Endothelial cell (in vitro differentiated cells): Measurements from ENCODE around the gene KSR2. TPM values are rescaled to one million over a fixed set of nuclear protein-coding genes. Genes with fewer than 3 reads are reported as not detected.

Experiments used
- DNase-seq: peaks from one replicate; pipeline ENCODE4 v3.0.0; 2021; ENCODE audit warnings: low spot score
- H3K27ac Mint-ChIP-seq: one replicate; pipeline ENCODE4 v1.8.0; 2021; ENCODE audit warnings: mixed read lengths, inconsistent platforms; ENCODE audit not compliant: unreplicated experiment
- H3K27me3 Mint-ChIP-seq: one replicate; pipeline ENCODE4 v1.8.0; 2021; ENCODE audit warnings: mild to moderate bottlenecking, moderate library complexity, mixed read lengths, inconsistent platforms; ENCODE audit not compliant: unreplicated experiment
- H3K36me3 Mint-ChIP-seq: one replicate; pipeline ENCODE4 v1.8.0; 2021; ENCODE audit warnings: mild to moderate bottlenecking, low read depth, mixed read lengths, inconsistent platforms; ENCODE audit not compliant: unreplicated experiment
- H3K4me1 Mint-ChIP-seq: one replicate; pipeline ENCODE4 v1.8.0; 2021; ENCODE audit warnings: mild to moderate bottlenecking, mixed read lengths, inconsistent platforms; ENCODE audit not compliant: unreplicated experiment
- H3K4me3 Mint-ChIP-seq: one replicate; pipeline ENCODE4 v1.8.0; 2021; ENCODE audit warnings: mild to moderate bottlenecking, mixed read lengths, inconsistent platforms; ENCODE audit not compliant: unreplicated experiment
- H3K9me3 Mint-ChIP-seq: one replicate; pipeline ENCODE4 v1.8.0; 2021; ENCODE audit warnings: mixed read lengths, inconsistent platforms; ENCODE audit not compliant: unreplicated experiment
- CTCF ChIP-seq: fragments of 200-600 bp; sonication (generic); IDR thresholded peaks from one replicate; pipeline ENCODE4 v1.5.0; 2021; ENCODE audit warnings: antibody characterized with exemption; ENCODE audit not compliant: unreplicated experiment
- total RNA-seq: library from RNA; stranded (reverse); fragmentation: NEBNext Ultra II Directional; extraction: Animal tissue kit (Norgen Biotek cat#: 25700); gene quantifications from one replicate; pipeline ENCODE4 v1.2.1, GENCODE V29; 2021; ENCODE audit not compliant: unreplicated experiment

The KSR2 gene
- total RNA-seq, 1 donor from 2014 or later: 0.05 TPM

- DNase-seq: no peak
- Mint-ChIP-seq H3K4me1 (peaks cover 2% of the 10 kb centered on the region), H3K27ac (no peak overlapping the region), H3K36me3 (peaks cover 3% of the 10 kb centered on the region), H3K27me3 (peaks cover 11% of the 10 kb centered on the region), H3K9me3 (peaks cover 8% of the 10 kb centered on the region), H3K4me3 (peak overlapping the region; percentile 84)
- TF ChIP-seq CTCF: no peak
These were observed 520 bp downstream of the KSR2 start for GRCh38 chr12:117968151-117968789.

GRCh38 chr12:117967512-117967911 lies 1.3 kb downstream of the KSR2 start:
- Mint-ChIP-seq H3K4me1 (peaks cover 2% of the 10 kb centered on the region), H3K36me3 (peaks cover 3% of the 10 kb centered on the region), H3K27ac (no peak overlapping the region), H3K27me3 (peaks cover 11% of the 10 kb centered on the region), H3K4me3 (no peak overlapping the region), H3K9me3 (peaks cover 4% of the 10 kb centered on the region)
- no peak for DNase-seq
- TF ChIP-seq CTCF: no peak

DNA sequence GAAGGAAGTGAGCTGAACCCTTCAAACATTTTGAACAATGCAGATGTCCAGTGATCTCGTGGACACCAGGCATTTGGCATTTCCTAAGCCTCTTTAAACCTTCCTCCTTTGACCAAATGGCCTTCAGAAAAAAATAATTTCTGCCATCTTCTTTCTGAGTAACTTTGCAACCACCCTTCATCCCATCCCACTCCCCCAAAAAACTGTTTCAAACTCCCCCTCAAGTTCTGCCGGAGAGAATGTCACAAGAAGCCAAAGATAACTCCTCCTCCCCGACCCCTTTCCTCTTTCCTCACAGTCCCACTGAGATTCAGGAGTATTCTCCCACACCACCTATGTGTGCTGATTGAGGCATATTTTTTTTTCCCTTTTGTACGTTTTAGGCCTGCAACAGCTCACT lies 1.7 kb downstream of the KSR2 start:
- Mint-ChIP-seq H3K9me3 (peaks cover 4% of the 10 kb centered on the region), H3K27me3 (peaks cover 11% of the 10 kb centered on the region), H3K4me1 (peaks cover 2% of the 10 kb centered on the region), H3K4me3 (no peak overlapping the region), H3K27ac (no peak overlapping the region), H3K36me3 (peaks cover 3% of the 10 kb centered on the region)
- no peak for DNase-seq
- no peak for TF ChIP-seq CTCF

- peak overlapping the region; percentile 3 for H3K4me3 Mint-ChIP-seq
These were observed 2.3 kb downstream of the KSR2 start for GRCh38 chr12:117966511-117966910.

More at GRCh38 chr12:117966511-117966910, 2.3 kb downstream of the KSR2 start:
- TF ChIP-seq CTCF: no peak
- DNase-seq: no peak
- peaks cover 11% of the 10 kb centered on the region for H3K27me3 Mint-ChIP-seq
- no peak overlapping the region for H3K27ac Mint-ChIP-seq
- no peaks in the 10 kb centered on the region for H3K9me3 Mint-ChIP-seq
- peaks cover 3% of the 10 kb centered on the region for H3K36me3 Mint-ChIP-seq
- H3K4me1 Mint-ChIP-seq: peaks cover 2% of the 10 kb centered on the region
